ENCODE results near the gene HAAO. TPM values are rescaled to one million over a fixed set of nuclear protein-coding genes. Genes with fewer than 3 reads are reported as not detected.

Gene HAAO
- total and polyA plus RNA-seq, 2 donors (not counting 3 experiments of a cell fraction or from before 2014, with no cell fraction given), result 0.82 to 1.1 TPM

GRCh38 chr2:42808301-42808700, 15.9 kb upstream of the HAAO start:
- BruUV-seq (replicated peaks), result no TSS peak
- H3K27ac ChIP-seq (ENCODE audit: insufficient read depth, low read depth, low read length), result no peak overlapping the region
- POLR2A ChIA-PET, result no interaction called here
- DNase-seq (ENCODE audit: low read depth, low spot score) (no peak), FAIRE-seq (no peak)
- no peak overlapping the region for H2AFZ ChIP-seq (ENCODE audit: low read depth, low read length)
- H3K9me1 ChIP-seq (replicated peaks; ENCODE audit: control insufficient read depth, extremely low read depth, insufficient read depth, low read length), result peaks cover 2% of the 10 kb centered on the region
- TF ChIP-seq GATA2 (IDR thresholded peaks at IDR 0.05; ENCODE audit: insufficient read depth, insufficient read length, low read depth, low read length) (no peak), POLR2AphosphoS5 (IDR thresholded peaks at IDR 0.05; ENCODE audit: insufficient read depth, low read depth, low read length) (no peak), JUN (IDR thresholded peaks at IDR 0.05; ENCODE audit: borderline replicate concordance, insufficient read depth, insufficient read length, low read depth) (no peak), FOS (IDR thresholded peaks at IDR 0.05; ENCODE audit: borderline replicate concordance, insufficient read depth, low read length) (no peak), EZH2 (IDR thresholded peaks at IDR 0.05; ENCODE audit: borderline replicate concordance, low read depth, low read length, severe bottlenecking) (no peak), CTCF (IDR thresholded peaks at IDR 0.05; ENCODE audit: extremely low read depth in 1 of 2, insufficient read depth in 1 of 2, low read depth in 1 of 2, low read length in 2 of 2) (no peak), POLR2A (IDR thresholded peaks at IDR 0.05; ENCODE audit: low read depth, low read length) (no peak), MAX (IDR thresholded peaks at IDR 0.05; ENCODE audit: insufficient read depth, insufficient read length) (no peak), MYC (IDR thresholded peaks at IDR 0.05; ENCODE audit: low read depth, low read length) (no peak)
- dilution Hi-C loops (cut with MboI; ENCODE audit: extremely low pct_ligation_motif_present, low sequenced_read_pairs) (no loop called here), intact Hi-C loops (cut with micrococcal nuclease) (loop anchor here (2.0 kb wide), 1 partner anchor 14 kb away; no protein-coding TSS in a partner anchor)
- H4K20me1 ChIP-seq (replicated peaks; ENCODE audit: control insufficient read depth, extremely low read depth, insufficient read depth, low read length), result no peaks in the 10 kb centered on the region
- H3K27me3 ChIP-seq (ENCODE audit: control insufficient read depth in 2 of 2, insufficient read depth in 2 of 2, low read length in 2 of 2), result peaks cover 0 to 12% of the 10 kb centered on the region in 2 experiments
- no peaks in the 10 kb centered on the region for H3K9me3 ChIP-seq (replicated peaks; ENCODE audit: control insufficient read depth, insufficient read depth, low read length)
- no peak overlapping the region for H3K4me3 ChIP-seq (replicated peaks in 1 of 3; ENCODE audit: insufficient read depth in 1 of 3, low read depth in 1 of 3, low read length in 3 of 3)
- H3K4me2 ChIP-seq (ENCODE audit: insufficient read depth, low read length), result no peak overlapping the region
- H3K4me1 ChIP-seq (ENCODE audit: control insufficient read depth, extremely low read depth, insufficient read depth, low read length), result peaks cover 11% of the 10 kb centered on the region
- CTCF ChIA-PET, result no interaction called here
- H3K79me2 ChIP-seq (ENCODE audit: control insufficient read depth, insufficient read depth, low read length), result no peaks in the 10 kb centered on the region
- H3K9ac ChIP-seq (replicated peaks; ENCODE audit: extremely low read depth, insufficient read depth, low read length), result no peak overlapping the region
- no peaks in the 10 kb centered on the region for H3K36me3 ChIP-seq (ENCODE audit: control insufficient read depth in 2 of 2, extremely low read depth in 1 of 2, insufficient read depth in 2 of 2, low read length in 2 of 2)
